ENCODE measurements around the gene NRN1. TPM values are rescaled to one million over a fixed set of nuclear protein-coding genes. Genes with fewer than 3 reads are reported as not detected.

Gene NRN1
- total RNA-seq, 1 donor from 2014 or later = 90.1 TPM

DNA sequence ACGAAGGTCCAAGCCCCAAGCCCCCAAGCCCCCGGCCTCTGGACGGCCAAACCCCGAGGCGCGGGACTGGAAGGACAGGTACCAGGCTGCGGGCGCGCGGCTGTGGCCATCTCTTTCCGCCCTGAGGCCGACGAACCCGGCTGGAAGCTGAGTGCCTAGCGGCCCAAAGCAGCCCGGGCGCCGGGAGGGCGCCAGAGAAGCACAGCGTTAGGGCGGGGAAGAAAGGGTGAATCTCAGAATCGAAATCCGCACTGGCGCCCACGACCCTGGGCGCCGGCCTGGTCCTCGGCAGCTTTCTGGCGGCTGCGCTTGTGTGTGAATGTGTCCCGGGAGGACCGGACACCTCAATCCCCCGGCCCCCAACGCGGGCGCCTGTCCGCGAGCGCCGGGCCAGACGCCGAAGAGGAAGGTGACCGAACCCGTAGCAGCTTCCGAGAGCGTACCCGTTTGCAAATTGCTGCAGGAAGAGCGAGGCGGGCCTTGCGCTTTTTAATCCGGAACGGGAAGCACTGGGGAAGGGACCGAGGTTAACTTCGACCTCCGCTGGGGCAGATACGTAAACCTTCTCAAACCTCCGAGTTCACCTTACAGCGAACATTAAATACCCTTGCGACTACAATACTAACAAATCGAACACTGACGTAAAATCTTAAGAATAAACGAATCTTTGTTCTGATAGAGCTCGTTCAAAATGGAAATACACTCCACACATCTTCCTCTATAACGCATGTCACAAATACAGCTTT, 2.9 kb downstream of the NRN1 start:
- DNase-seq (ENCODE audit: low spot score) (no peak), ATAC-seq (no peak)
- intact Hi-C loops (cut with DNase I) = no loop called here

DNA sequence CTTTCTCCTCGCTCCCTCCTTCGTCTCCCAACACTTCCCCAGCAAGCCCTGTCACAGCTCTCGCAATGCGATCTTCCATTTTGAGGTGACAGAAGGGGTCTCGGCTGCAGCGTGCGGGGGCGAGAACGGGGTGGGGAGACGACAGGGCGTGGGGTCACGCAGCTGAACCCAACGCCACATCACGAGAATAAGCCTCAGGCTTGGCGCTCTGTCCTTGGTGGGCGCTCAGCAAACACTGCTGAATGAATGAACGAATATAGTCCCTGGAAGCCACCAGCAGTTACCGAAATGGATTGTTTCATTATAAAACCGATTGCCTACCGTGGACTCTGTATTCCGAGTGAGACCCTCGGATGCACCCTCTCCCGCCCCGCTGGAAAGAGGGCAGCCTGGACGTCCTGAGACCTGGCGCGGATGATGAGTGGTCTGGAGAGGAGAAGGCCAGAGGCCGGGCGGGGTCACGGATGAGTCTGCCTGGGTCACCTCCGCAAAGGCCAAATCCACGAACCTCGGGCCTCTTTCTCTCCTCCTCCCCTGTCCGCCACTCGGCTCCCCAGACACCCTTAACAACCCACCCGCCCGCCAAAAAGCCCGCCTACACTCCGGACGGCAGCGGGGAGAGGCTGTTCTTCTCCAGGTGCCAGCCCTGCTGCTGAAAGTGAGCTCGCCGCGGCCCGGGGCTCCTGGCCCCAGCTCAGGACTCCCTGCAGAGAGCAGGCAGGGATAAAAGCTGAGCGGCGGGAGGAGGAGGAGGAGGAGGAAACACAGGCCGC, 3.7 kb downstream of the NRN1 start:
- intact Hi-C loops (cut with DNase I) = no loop called here
- ATAC-seq (no peak), DNase-seq (ENCODE audit: low spot score) (no peak)

DNA sequence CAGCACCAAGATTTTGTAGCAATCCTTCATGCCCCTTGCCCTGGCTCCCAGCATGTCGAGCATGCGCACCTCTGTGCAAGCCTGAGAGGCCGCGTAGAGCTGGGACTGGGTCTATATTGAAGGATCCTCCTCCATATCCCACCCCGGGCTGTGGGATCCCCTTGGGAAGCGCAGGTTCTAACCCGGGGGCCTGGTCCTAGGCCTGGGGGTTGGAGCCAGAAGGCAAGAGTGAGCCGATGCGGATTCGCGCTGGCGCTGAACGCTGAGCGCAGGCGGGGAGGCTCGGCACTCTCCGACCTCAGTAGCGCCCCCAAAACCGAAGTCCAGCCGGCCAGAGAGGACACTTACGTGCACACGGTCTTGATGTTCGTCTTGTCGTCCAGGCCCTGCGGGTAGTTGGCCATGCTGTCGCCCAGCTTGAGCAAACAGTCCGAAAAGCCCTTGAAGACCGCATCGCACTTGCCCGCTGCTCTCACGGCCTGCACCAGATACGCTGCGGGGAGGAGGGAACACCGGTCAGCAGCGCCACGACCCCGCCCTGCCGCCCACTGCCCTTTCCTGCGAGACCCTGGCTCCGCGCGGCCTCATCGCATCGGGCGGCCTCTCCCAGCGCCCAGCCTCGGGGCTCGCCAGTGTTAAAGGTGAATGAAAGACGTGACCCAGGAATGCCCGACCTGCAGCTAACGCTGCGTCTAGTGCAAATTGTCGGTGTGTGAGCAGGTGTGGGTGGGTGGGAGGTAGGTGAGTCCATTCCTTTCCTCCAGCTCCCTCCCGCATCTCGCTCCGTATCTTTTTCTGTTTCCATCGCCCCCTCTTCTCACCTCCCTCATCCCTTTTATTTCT, 4.5 kb downstream of the NRN1 start:
- intact Hi-C loops (cut with DNase I) = no loop called here
- DNase-seq (ENCODE audit: low spot score) (no peak), ATAC-seq (no peak)

DNA sequence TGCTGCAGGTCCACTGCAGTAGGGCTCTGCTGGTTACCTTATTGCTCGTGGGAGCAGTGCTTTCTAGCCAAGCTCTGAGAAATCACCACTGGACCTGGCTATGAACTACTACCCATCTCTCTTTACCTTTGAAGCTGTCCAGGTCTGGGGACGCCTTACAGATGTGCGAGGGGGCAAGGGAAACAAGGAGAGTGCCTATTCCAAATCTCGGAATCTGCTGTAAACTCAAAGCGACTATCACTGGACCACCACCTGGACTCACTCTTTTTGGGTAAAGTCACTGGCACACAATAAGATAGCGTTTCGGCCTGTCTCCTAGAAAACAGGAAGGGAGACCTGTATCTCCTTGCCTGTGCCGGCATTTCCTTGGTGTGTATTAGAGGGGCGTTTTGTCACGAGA, 5.3 kb downstream of the NRN1 start:
- intact Hi-C loops (cut with DNase I) = no loop called here
- DNase-seq (ENCODE audit: low spot score) (no peak), ATAC-seq (no peak)

DNA sequence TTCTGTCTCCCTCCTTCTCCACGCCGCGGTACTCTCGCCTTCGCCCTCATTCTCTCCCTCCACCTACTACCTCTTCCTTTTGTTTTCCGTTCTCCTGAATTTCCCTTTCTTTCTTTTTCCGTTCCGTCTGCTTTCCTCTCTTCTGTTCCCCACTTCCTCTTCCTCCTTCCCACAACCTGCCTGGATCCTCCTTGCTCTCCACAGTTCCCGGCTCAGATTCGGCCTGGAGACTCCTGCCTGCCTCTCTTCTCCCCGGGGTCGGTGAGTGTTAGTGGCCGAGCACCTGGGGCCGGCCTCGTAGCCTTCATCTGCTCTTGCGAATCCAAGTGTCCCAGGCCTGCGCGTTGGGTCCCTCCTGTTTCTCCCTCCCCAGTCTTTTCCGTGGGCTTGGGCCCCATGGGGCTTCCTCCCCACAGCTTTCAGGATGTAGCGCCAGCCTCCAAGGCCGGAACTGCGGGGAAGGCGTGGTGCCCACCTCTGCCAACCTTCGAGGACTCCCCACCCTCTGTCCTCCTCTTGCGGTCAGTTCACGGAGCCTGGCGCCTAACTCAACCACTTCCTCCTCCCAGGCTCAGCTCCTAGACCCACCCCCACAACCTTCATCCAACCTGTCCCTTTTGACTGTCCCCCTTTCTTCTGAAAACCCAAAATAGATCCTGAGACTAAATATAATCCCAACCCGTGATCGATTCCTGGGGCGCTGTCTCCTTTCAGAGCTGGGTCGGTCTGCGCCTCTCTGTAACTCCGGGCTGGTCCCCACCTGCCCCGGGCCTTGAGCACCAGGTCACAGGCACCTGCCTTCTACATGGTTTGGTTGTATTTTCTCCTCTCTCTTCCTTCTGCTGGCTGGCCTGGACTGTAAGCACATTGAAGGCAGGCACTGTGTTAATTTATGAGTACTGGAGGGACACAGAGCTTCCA, 6.8 kb downstream of the NRN1 start:
- DNase-seq (ENCODE audit: low spot score) (no peak), ATAC-seq (no peak)
- intact Hi-C loops (cut with DNase I) = no loop called here

DNA sequence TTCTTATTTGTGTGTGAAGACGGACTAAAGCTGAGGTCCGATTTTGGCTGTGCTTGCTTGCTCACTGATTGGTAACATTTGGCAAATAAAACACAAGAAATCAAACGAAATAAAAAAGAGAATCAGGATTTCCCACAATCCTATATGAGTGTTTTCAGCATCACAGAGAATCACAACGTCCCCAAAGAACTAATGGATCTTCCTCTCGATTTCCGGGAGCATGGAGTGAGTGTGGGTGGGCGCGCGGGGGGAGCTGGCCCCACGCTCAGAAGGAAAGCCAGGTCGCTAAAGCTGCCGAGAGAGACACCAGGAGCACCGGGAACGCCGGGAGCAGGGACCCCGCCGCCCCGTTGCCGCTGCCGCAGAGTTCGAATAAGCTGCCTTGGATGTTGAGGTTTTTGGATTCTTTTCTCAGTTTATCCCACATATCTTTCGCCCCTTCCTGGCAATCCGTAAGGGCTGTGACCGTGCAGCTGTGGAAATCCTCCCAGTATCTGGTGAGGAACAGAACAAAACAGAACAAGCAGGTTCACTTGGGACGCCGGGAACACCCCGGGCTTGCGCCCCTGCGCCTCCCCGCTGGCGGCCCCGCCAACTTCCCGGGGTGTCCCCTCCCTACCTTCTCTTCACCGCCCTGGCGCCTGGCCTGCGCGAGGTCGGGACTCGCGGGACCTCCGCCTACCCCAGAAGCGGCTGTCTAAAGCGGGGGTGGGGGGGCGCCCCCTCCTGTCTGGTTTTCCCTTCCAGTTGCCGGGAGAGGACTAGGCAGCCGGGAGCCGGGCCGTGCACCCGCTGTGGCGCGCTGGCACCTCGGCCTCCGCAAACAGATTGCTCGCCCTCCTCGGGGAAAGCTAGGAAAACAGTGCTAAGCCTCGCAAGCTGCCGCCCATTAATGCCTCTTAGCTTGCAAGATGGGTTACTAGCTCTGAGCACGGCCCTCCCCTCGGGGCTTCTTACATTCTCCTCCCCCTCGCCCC, 7.7 kb downstream of the NRN1 start:
- ATAC-seq (peak; percentile 52), DNase-seq (ENCODE audit: low spot score) (peak; percentile 81)
- intact Hi-C loops (cut with DNase I) = no loop called here

DNA sequence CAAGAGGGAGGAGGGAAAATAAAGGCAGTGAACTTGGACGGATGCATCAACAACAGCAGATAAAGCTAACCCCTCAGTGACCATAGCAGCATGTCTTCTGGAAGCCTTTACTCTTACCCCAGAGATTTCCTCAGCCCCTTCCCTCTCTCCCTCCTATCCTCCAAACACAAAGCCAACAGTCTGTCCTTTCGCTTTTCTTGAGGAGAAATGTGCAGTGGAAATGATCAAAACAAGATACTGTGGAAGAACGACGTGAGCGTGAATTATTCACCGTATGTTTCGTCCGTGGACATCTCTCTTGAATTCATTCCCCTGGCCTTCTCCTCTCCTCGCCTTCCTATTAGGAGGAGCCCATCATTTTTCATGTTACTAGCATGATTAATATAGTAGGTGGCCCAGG, 8.5 kb downstream of the NRN1 start:
- no peak for ATAC-seq
- DNase-seq (ENCODE audit: low spot score) = no peak
- intact Hi-C loops (cut with DNase I) = no loop called here

DNA sequence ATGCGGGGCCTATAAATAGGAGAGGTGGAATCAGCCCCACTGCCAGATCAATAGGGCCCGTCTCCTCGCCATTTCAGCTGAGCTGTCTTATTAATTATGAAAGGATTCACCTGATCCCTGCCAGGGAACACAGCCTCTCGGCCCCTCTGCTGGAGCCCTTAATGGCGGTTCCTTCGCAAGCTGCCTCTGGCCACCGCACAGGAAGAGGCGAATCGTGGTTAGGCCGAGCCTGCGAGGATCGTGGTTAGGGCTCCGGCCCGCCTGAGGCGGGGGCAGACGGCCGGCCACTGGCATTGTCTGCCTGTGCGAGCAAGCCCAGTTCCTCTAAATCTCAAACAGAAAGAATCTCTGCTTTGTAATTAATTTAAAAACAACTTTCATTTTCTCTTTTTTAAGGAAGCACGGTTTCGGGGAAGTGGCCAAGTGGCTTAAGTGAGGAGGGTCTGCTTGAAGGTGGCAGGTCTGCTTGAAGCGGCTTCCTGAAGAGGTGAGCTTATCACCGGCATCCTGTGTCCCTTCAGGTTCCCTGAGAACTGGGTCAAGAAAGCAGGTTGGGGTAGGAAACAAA, 9.2 kb downstream of the NRN1 start:
- ATAC-seq = peak; percentile 18
- no peak for DNase-seq (ENCODE audit: low spot score)
- intact Hi-C loops (cut with DNase I) = no loop called here

DNA sequence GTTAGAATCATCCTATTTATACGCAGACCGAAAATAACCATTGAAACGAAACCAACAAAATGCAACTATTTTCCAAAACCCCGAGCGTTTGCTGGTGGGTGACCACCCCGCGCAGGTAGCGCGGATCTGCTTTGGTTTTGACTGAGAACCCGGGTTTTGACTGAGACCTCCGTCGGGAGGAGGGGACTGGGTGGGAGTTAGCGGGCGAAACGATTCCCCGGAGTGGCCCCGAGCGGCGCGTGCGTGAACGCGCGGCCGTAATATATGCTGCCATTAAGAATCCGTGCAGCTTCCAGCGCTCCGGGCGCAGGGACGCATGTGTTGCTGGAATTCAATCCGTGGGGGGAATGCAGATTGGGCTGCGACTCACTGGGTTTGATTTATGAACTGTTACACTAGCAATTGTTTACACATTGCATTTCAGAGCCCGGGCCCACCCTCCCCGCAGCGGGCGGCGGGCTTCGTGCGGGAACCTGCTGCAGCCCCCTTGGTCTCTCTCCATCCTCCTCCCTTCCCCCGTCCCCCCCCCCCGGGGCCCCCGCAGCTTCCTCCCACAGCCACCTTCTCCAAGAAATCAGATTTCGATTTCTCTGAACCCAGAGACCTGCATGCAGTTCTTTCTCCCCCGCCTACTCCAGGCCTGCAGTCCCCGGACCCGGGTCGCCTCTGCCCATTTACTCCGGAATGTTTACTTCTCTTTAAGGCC, 9.9 kb downstream of the NRN1 start:
- intact Hi-C loops (cut with DNase I) = no loop called here
- DNase-seq (ENCODE audit: low spot score) = no peak
- ATAC-seq = peak; percentile 39

DNA sequence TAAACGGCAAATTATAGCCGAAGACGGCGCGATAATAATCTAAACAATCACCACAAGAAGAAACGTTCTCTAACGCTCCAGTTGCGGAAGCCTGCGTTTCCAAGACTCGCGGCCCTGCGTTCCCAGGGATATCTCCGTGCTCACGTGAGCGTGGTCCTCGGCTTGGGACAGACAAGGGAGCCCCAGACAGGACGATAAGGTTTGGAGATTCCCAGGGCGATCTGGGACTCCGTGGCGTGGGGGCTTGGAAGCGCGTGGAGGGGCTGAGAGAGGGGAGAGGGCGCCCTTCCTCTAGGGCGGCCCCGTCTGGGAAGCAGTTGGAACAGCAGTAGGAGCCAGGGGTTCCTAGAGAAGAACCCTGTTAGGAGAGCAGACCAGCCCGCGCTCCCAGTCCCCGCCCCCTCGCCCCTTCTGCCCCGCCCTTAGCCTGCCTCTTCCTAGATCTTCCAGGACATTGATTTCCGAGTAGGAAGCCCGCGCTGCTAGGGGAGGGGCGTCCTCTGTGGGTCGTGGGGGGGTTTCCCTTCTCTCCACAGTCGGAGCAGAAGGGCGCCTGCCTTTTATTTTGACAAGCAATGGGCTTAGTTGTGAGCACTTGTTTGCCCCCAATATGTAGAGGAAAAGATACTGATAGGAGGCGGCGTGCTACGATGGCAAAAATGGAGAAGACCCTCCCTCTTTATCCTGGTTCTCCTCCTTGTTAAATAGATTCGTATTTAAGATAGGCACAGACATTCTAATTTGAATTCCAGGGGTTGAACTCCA, 10.6 kb downstream of the NRN1 start:
- intact Hi-C loops (cut with DNase I) = no loop called here
- ATAC-seq = peak; percentile 92
- DNase-seq (ENCODE audit: low spot score) = peak; percentile 89

DNA sequence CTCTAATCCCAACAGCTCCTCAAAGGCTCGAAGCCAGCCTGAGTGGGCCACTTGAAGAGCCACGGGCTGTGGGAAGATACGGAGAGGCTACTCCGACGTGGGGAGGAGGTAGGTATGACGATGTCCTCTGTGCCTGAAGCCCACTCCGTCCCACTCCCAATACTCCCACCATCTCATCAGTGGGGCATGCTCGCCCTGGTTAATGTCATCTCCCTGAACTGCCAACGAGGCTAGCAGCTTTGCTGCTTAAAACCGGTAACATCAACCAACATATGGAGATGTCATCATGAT, 11.1 kb downstream of the NRN1 start:
- DNase-seq (ENCODE audit: low spot score) (no peak), ATAC-seq (no peak)
- intact Hi-C loops (cut with DNase I) = no loop called here

DNA sequence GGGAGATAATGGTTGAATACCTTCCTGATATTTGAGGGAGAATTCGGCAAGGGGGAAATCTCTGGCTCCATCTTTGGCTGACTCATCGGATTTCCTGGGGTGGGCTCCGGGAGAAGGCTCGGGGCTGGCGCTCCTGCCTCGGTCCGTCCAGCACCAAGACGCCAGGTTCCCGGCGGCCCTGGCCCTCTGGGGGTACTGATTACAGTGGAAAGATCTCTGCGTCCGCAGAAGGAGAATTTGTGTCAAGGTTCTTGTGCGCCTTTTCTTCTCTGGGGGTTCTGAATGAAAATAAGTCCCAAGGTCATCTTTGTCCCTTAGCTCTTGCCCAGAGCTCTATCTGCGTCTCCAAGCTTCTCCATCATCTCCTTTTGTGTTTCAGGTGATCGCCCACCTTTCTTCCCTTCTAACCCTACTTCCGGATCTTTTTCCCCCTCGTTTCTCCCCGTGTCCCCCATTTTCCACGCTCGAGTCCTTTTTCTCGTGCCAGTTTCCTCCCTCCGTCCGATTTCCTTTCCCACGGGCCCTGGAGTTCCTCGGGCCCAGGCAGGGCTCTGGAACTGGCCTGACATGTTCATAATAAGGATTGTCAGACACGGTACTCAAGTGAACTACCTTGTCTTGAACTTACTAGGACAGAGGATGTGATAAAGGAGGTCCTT, 11.6 kb downstream of the NRN1 start:
- ATAC-seq = no peak
- no peak for DNase-seq (ENCODE audit: low spot score)
- intact Hi-C loops (cut with DNase I) = no loop called here

DNA sequence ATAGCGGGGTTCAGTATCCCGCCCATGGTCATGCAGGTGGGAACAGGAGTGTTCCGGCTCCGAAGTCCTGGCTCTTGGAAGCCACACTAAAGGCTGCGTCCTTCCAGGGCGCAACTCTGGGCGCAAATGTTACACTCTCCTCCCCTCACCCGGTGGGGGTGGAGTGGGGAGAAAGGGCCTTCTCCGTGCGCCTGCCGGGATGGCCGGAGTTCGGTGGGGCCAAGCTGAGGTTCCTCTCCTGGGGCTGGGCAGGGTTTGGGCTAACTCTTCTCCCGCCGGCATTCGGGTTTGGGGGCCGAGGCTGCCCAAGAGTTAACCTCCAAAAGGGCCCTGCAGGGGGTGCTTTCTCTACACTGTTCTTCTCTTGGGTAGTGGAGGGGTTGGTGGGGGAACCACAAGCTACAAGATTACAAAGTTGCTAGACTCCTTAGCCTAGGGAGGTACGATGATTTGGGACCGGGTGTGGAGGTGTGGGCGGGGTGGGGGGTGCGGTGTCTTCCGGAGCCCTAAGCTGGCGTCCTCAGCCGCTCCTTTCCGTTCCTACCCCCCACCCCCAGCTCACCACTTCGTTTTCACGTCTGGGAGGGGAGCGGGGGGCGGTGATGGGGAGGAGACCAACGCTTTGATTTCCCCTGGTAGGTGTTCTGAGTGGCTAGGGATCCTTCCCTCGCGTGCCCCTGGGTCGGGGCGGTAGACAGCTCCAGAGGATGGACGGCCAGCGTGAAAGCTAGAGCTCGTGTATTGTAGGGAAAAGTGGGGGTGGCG, 12.3 kb downstream of the NRN1 start:
- DNase-seq (ENCODE audit: low spot score) = no peak
- intact Hi-C loops (cut with DNase I) = no loop called here
- ATAC-seq = no peak

DNA sequence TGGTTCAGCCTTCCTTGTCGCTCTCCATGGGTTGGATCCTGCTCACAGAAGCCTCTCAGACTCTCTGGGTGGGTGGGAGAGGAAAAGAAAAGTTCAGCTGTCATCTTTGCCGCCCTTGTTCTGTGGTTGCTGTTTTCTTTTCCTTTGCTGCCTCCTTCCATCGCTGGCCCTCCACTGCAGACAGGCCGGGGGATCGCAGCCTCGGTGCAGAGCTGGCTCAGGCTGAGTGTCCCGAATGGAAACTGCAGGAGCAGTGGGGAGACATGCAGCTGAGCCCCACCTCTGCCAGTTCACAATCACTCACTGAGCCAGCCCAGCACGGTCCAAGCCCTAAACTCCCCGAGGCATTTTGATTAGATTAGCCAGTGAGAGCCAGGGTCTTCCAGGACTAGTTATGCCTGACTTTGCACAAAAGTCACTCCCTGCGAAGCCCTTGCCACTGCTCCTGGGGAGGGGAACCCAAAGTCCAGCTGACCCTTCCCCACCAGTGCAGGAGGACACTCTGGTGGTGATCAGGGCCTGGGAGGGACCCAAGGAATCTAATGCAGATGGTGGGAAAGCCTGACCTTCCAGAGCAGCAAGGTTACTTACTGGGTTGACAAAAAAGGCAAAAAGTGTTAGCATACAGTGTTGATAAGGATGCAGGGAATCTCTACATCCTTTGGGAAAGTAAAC, 14.0 kb downstream of the NRN1 start:
- ATAC-seq (no peak), DNase-seq (ENCODE audit: low spot score) (no peak)
- intact Hi-C loops (cut with DNase I) = no loop called here

DNA sequence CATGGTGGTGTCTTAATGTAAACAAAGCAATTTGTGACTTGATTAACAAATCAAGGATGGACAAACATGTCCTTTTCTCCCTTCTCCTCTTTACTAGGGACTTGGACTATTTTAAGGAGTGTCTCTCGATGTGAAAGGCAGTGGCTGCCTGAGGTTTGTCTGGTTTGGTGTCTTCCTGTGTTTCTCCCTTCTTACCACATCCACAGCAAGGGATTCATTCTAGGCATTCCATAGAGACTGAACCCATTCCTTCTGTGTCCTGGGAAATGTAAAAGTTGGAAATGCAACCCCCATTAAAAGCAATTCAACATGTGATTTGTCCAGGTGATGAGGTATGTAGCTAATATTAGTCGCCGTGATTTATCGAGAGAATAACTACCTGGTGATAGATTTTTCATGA, 15.9 kb downstream of the NRN1 start:
- DNase-seq (ENCODE audit: low spot score) (no peak), ATAC-seq (no peak)
- intact Hi-C loops (cut with DNase I) = no loop called here
